Choroid plexus epithelial cell (primary cell): ENCODE data around the gene CDH5.

ENCODE experiments used
- DNase-seq: peaks from one replicate; pipeline ENCODE4 v3.0.0-alpha.2; 2010; ENCODE audit warnings: low read depth
- H3K4me3 ChIP-seq: 2 replicates; pipeline ENCODE4 v1.5.1; 2011; ENCODE audit warnings: low read depth, mild to moderate bottlenecking, control low read depth, low read length, moderate library complexity
- CTCF ChIP-seq: conservative IDR thresholded peaks from 2 replicates; pipeline ENCODE4 v1.5.1; 2011; ENCODE audit warnings: low read depth, mild to moderate bottlenecking, control low read depth, inconsistent platforms, low read length, moderate library complexity

CDH5 gene

GRCh38 chr16:66391726-66392670 is 25.5 kb downstream of the CDH5 start:
- no peak overlapping the region for H3K4me3 ChIP-seq
- no peak for DNase-seq
- TF ChIP-seq CTCF = no peak

- TF ChIP-seq CTCF = no peak
- no peak for DNase-seq
- H3K4me3 ChIP-seq = no peak overlapping the region
These were observed 29.5 kb downstream of the CDH5 start for GRCh38 chr16:66395806-66396555.

- DNase-seq = no peak
- H3K4me3 ChIP-seq = no peak overlapping the region
- TF ChIP-seq CTCF = no peak
These were observed 31.4 kb downstream of the CDH5 start for GRCh38 chr16:66397736-66398433.

GRCh38 chr16:66399031-66399430 is 32.5 kb downstream of the CDH5 start:
- H3K4me3 ChIP-seq = no peak overlapping the region
- DNase-seq = no peak
- TF ChIP-seq CTCF = no peak

- no peak overlapping the region for H3K4me3 ChIP-seq
- no peak for TF ChIP-seq CTCF
- DNase-seq = no peak
These were observed 33.4 kb downstream of the CDH5 start for GRCh38 chr16:66399930-66400329.

- no peak overlapping the region for H3K4me3 ChIP-seq
- DNase-seq = no peak
- no peak for TF ChIP-seq CTCF
These were observed 34.3 kb downstream of the CDH5 start for GRCh38 chr16:66400503-66401380.
